GM12878 (cell line): ENCODE results near the gene SELENOH. TPM values are rescaled to one million over a fixed set of nuclear protein-coding genes. Genes with fewer than 3 reads are reported as not detected.

Experiments used
- POU2F2 ChIP-seq: IDR thresholded peaks from 3 replicates; pipeline ENCODE4 v1.6.1; 2011; ENCODE audit warnings: low read depth, mild to moderate bottlenecking, low read length, borderline replicate concordance
- RCOR1 ChIP-seq: conservative IDR thresholded peaks from 2 replicates; pipeline ENCODE4 v1.6.1; 2012; ENCODE audit warnings: low read depth, low read length, improper control_type of control experiment
- polyA plus RNA-seq, 11 experiments: library from polyadenylated mRNA; depleted of rRNA in 4 of 11; unstranded in 6 of 11; stranded (reverse) in 5 of 11; fragments of >200 nt; fragmentation: Nextera tagmentation in 4 of 11; fragmentation: Illumina TruSeq in 1 of 11; extraction: Ambion mirVana in 4 of 11; extraction: Trizol in 1 of 11; gene quantifications; 1 replicate in 1 of 11; 2 replicates in 10 of 11; pipeline versions ENCODE4 v1.2.1 to v1.2.3, GENCODE V29; 2011 to 2016; ENCODE audit warnings: inconsistent platforms in 2 of 11, missing spikeins in 2 of 11, low read depth in 1 of 11
- total RNA-seq, 4 experiments: library from RNA; depleted of rRNA in 3 of 4; stranded (reverse); fragments of >200 nt in 3 of 4; fragmentation: Illumina TruSeq in 1 of 4; extraction: Trizol in 1 of 4; gene quantifications; 2 replicates each; pipeline versions ENCODE4 v1.2.1 to v1.2.3, GENCODE V29; 2013 to 2021
- TF ChIP-seq, protein P1 (sequence below): IDR thresholded peaks from 2 replicates; pipeline ENCODE4 v1.6.1; 2012; ENCODE audit warnings: improper control_type of control experiment, low read depth, low read length; ENCODE audit not compliant: insufficient replicate concordance
- TF ChIP-seq, protein P2 (sequence below): fragments of 450-650 bp; IDR thresholded peaks from 2 replicates; pipeline ENCODE4 v1.6.1; 2017; ENCODE audit warnings: mild to moderate bottlenecking, moderate library complexity

Gene SELENOH
- total and polyA plus RNA-seq, 10 of the 15 experiments (the other 5 are each of a cell fraction or from before 2014, with no cell fraction given) = 20.3 to 458 (median 200) TPM

DNA sequence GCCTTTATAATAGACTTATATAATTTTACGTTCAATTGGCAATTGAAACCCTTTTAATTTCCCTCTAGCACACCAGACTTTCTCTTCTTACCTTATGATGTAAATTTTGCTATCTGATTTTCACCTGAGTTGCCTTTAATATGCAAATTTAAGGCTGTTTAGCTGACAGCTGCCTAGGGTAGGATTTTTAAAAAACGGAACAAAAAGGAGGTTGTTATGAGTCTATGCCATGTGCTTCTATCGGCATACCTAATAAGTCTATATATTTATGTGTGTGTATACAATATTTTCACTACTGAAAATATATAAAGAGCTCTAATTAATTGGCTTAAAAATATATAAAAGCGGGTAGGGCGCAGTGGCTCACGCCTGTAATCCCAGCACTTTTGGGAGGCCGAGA is 11.8 kb upstream of the SELENOH start (continued):
- TF ChIP-seq, protein P1, sequence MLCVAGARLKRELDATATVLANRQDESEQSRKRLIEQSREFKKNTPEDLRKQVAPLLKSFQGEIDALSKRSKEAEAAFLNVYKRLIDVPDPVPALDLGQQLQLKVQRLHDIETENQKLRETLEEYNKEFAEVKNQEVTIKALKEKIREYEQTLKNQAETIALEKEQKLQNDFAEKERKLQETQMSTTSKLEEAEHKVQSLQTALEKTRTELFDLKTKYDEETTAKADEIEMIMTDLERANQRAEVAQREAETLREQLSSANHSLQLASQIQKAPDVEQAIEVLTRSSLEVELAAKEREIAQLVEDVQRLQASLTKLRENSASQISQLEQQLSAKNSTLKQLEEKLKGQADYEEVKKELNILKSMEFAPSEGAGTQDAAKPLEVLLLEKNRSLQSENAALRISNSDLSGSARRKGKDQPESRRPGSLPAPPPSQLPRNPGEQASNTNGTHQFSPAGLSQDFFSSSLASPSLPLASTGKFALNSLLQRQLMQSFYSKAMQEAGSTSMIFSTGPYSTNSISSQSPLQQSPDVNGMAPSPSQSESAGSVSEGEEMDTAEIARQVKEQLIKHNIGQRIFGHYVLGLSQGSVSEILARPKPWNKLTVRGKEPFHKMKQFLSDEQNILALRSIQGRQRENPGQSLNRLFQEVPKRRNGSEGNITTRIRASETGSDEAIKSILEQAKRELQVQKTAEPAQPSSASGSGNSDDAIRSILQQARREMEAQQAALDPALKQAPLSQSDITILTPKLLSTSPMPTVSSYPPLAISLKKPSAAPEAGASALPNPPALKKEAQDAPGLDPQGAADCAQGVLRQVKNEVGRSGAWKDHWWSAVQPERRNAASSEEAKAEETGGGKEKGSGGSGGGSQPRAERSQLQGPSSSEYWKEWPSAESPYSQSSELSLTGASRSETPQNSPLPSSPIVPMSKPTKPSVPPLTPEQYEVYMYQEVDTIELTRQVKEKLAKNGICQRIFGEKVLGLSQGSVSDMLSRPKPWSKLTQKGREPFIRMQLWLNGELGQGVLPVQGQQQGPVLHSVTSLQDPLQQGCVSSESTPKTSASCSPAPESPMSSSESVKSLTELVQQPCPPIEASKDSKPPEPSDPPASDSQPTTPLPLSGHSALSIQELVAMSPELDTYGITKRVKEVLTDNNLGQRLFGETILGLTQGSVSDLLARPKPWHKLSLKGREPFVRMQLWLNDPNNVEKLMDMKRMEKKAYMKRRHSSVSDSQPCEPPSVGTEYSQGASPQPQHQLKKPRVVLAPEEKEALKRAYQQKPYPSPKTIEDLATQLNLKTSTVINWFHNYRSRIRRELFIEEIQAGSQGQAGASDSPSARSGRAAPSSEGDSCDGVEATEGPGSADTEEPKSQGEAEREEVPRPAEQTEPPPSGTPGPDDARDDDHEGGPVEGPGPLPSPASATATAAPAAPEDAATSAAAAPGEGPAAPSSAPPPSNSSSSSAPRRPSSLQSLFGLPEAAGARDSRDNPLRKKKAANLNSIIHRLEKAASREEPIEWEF = no peak
- 0 out of 3 replicates have a peak, but pooled peaks have one; percentile 24 for TF ChIP-seq POU2F2
- TF ChIP-seq RCOR1 = no peak
- TF ChIP-seq, protein P2, sequence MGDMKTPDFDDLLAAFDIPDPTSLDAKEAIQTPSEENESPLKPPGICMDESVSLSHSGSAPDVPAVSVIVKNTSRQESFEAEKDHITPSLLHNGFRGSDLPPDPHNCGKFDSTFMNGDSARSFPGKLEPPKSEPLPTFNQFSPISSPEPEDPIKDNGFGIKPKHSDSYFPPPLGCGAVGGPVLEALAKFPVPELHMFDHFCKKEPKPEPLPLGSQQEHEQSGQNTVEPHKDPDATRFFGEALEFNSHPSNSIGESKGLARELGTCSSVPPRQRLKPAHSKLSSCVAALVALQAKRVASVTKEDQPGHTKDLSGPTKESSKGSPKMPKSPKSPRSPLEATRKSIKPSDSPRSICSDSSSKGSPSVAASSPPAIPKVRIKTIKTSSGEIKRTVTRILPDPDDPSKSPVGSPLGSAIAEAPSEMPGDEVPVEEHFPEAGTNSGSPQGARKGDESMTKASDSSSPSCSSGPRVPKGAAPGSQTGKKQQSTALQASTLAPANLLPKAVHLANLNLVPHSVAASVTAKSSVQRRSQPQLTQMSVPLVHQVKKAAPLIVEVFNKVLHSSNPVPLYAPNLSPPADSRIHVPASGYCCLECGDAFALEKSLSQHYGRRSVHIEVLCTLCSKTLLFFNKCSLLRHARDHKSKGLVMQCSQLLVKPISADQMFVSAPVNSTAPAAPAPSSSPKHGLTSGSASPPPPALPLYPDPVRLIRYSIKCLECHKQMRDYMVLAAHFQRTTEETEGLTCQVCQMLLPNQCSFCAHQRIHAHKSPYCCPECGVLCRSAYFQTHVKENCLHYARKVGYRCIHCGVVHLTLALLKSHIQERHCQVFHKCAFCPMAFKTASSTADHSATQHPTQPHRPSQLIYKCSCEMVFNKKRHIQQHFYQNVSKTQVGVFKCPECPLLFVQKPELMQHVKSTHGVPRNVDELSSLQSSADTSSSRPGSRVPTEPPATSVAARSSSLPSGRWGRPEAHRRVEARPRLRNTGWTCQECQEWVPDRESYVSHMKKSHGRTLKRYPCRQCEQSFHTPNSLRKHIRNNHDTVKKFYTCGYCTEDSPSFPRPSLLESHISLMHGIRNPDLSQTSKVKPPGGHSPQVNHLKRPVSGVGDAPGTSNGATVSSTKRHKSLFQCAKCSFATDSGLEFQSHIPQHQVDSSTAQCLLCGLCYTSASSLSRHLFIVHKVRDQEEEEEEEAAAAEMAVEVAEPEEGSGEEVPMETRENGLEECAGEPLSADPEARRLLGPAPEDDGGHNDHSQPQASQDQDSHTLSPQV = no peak
